K562 (cell line): ENCODE data around the gene FIZ1. TPM values are rescaled to one million over a fixed set of nuclear protein-coding genes. Genes with fewer than 3 reads are reported as not detected.

Experiments
- ATAC-seq: fragments of 200-7000 bp; cut with Tn5 transposase; 3 replicates; pipeline ENCODE4 v1.9.1; 2020; ENCODE audit warnings: moderate library complexity
- BruUV-seq: library from RNA; stranded (reverse); fragments of 400-500 nt; replicated peaks from 2 replicates; lab custom pipeline; 2021; lab: Mats Ljungman, UMichigan
- CTCF ChIA-PET: fragments of 300-600 bp; formaldehyde crosslinking; extraction: SDS; loops from one replicate; lab custom pipeline; 2021; ENCODE audit warnings: low intra/inter-chr PET ratio; lab: Yijun Ruan, JAX
- POLR2A ChIA-PET: fragments of 300-600, 350-650 bp; sonication (Branson Sonifier 250); formaldehyde crosslinking; extraction: SDS; loops from one replicate; lab custom pipeline; 2021; ENCODE audit warnings: antibody characterized with exemption, inconsistent platforms; lab: Yijun Ruan, JAX
- DNase-seq, 4 experiments: peaks; one replicate each; pipeline versions ENCODE4 v3.0.0 to v3.0.0-alpha.2; 2011 to 2018; ENCODE audit warnings: low spot score in 3 of 4, mixed read lengths in 3 of 4; ENCODE audit errors: extremely low read depth in 1 of 4
- FAIRE-seq: peaks from 2 replicates; lab custom pipeline; 2011; peaks lifted over from hg19 to GRCh38; lab: Jason Lieb, UNC
- H2AFZ ChIP-seq: 2 replicates; pipeline ENCODE4 v1.6.0; 2011; ENCODE audit warnings: low read depth, low read length, control low read depth, inconsistent platforms
- H3K27ac ChIP-seq: fragments of 200-600 bp; 3 replicates; pipeline ENCODE4 v1.8.0; 2011; ENCODE audit warnings: low read depth, mild to moderate bottlenecking, control low read depth, inconsistent platforms, low read length, moderate library complexity, mixed read lengths; ENCODE audit errors: extremely low read depth
- H3K27me3 ChIP-seq, 2 experiments: fragments of 300-600 bp in 1 of 2; 2 replicates in 1 of 2; 3 replicates in 1 of 2; pipeline versions ENCODE4 v1.6.0 to v1.8.0; 2011; ENCODE audit warnings: inconsistent platforms in 2 of 2, low read length in 2 of 2, mild to moderate bottlenecking in 1 of 2, mixed read lengths in 1 of 2, moderate library complexity in 1 of 2; ENCODE audit not compliant: control insufficient read depth in 2 of 2, insufficient read depth in 2 of 2
- H3K36me3 ChIP-seq: fragments of 300-600 bp; 3 replicates; pipeline ENCODE4 v1.8.0; 2011; ENCODE audit warnings: mild to moderate bottlenecking, low read length, inconsistent platforms; ENCODE audit not compliant: control insufficient read depth, insufficient read depth
- H3K4me1 ChIP-seq, 2 experiments: fragments of 200-600 bp in 1 of 2; replicated peaks in 1 of 2; 2 replicates in 1 of 2; 3 replicates in 1 of 2; pipeline versions ENCODE4 v1.5.1 to v1.8.0; 2011; ENCODE audit warnings: inconsistent platforms in 2 of 2, low read length in 2 of 2, mild to moderate bottlenecking in 1 of 2, mixed read lengths in 1 of 2, moderate library complexity in 1 of 2; ENCODE audit not compliant: control insufficient read depth in 2 of 2, insufficient read depth in 2 of 2
- H3K4me2 ChIP-seq: 2 replicates; pipeline ENCODE4 v1.6.1; 2011; ENCODE audit warnings: low read length, control low read depth, inconsistent platforms, mixed read lengths; ENCODE audit not compliant: insufficient read depth
- H3K4me3 ChIP-seq: fragments of 200-600 bp; sonication (generic), shearing (Covaris generic); 2 replicates; pipeline ENCODE4 v1.5.1; 2016; ENCODE audit warnings: control low read depth, inconsistent platforms
- H3K79me2 ChIP-seq: fragments of 200-600 bp; 3 replicates; pipeline ENCODE4 v1.8.0; 2011; ENCODE audit warnings: low read length, inconsistent platforms; ENCODE audit not compliant: control insufficient read depth, insufficient read depth
- H3K9ac ChIP-seq, 2 experiments: 2 replicates each; pipeline versions ENCODE4 v1.6.0 to v1.6.1; 2011; ENCODE audit warnings: low read depth in 2 of 2, low read length in 2 of 2, control low read depth in 1 of 2, inconsistent platforms in 1 of 2, mild to moderate bottlenecking in 1 of 2, mixed read lengths in 1 of 2; ENCODE audit not compliant: insufficient read depth in 1 of 2
- H3K9me1 ChIP-seq: one replicate; pipeline ENCODE4 v1.6.0; 2011; ENCODE audit warnings: inconsistent platforms, mild to moderate bottlenecking, low read length, moderate library complexity; ENCODE audit not compliant: control insufficient read depth, insufficient read depth
- H3K9me3 ChIP-seq: replicated peaks from 2 replicates; pipeline ENCODE4 v1.5.1; 2011; ENCODE audit warnings: low read depth, low read length, inconsistent platforms; ENCODE audit not compliant: control insufficient read depth, insufficient read depth
- H4K20me1 ChIP-seq: replicated peaks from 2 replicates; pipeline ENCODE4 v1.6.1; 2011; ENCODE audit warnings: low read length, inconsistent platforms, mixed read lengths; ENCODE audit not compliant: control insufficient read depth, insufficient read depth
- CEBPG ChIP-seq, 3 experiments: fragments of 200-800 bp in 1 of 3; sonication (Bioruptor generic) in 1 of 3; sonication (generic) in 1 of 3; formaldehyde crosslinking in 1 of 3; IDR thresholded peaks in 2 of 3; conservative IDR thresholded peaks in 1 of 3; 2 replicates each; pipeline versions ENCODE4 v1.6.1 to v1.8.0; 2016 to 2022; ENCODE audit warnings: missing compliant biosample characterization in 2 of 3, missing genetic modification characterization in 2 of 3, mild to moderate bottlenecking in 1 of 3, missing genetic modification reagents in 1 of 3
- ZKSCAN8 ChIP-seq: fragments of 200-800 bp; sonication (Bioruptor generic); IDR thresholded peaks from 2 replicates; pipeline ENCODE4 v1.6.1; 2016; ENCODE audit warnings: missing genetic modification characterization, missing compliant biosample characterization
- WGBS: fragments of 100-300 bp; shearing (Covaris generic); methylation state at CpG from one replicate; pipeline ENCODE4 v1.1.6; 2016; ENCODE audit warnings: low coverage, mixed read lengths; ENCODE audit not compliant: insufficient coverage; ENCODE audit errors: missing lambda C conversion rate; 5-methylcytosine and 5-hydroxymethylcytosine counted together
- in situ Hi-C: fragments of 300-500 bp; cut with MboI; formaldehyde crosslinking; loops from 4 replicates; pipeline ENCODE4 v1.15.0; 2018; ENCODE audit warnings: inconsistent platforms, mixed read lengths
- intact Hi-C: fragments of 100-400 bp; cut with micrococcal nuclease; formaldehyde crosslinking; loops from 2 replicates; pipeline ENCODE4 v1.14.2; 2022
- polyA plus RNA-seq, 8 experiments: library from polyadenylated mRNA; depleted of rRNA in 4 of 8; stranded (reverse) in 5 of 8; unstranded in 3 of 8; fragments of >200 nt; fragmentation: Nextera tagmentation in 2 of 8; fragmentation: Illumina TruSeq in 1 of 8; extraction: Ambion mirVana in 2 of 8; extraction: Trizol in 1 of 8; gene quantifications; 2 replicates each; pipeline versions ENCODE4 v1.2.1 to v1.2.3, GENCODE V29; 2011 to 2014; ENCODE audit warnings: inconsistent platforms in 1 of 8, missing spikeins in 1 of 8
- total RNA-seq, 7 experiments: library from RNA; depleted of rRNA in 6 of 7; stranded (reverse); fragments of >200 nt in 6 of 7; fragmentation: Illumina TruSeq in 2 of 7; extraction: Trizol in 2 of 7; gene quantifications; 2 replicates each; pipeline versions ENCODE4 v1.2.1 to v1.2.3, GENCODE V29; 2011 to 2021; ENCODE audit warnings: low replicate concordance in 1 of 7
- TF ChIP-seq, protein P1 (sequence below): fragments of 450-650 bp; formaldehyde crosslinking; IDR thresholded peaks from 2 replicates; pipeline ENCODE4 v1.4.0; 2020; ENCODE audit warnings: mild to moderate bottlenecking, mixed read lengths
- TF ChIP-seq, protein P2 (sequence below): fragments of 250-450 bp; sonication (Bioruptor Pico); IDR thresholded peaks from 2 replicates; pipeline ENCODE4 v1.6.1; 2021; ENCODE audit warnings: mild to moderate bottlenecking
- TF ChIP-seq, protein P3 (sequence below): fragments of 450-650 bp; IDR thresholded peaks from 2 replicates; pipeline ENCODE4 v1.6.1; 2016; ENCODE audit warnings: low read depth

Gene FIZ1
- total and polyA plus RNA-seq, 9 of the 15 experiments (the other 6 are each of a cell fraction or from before 2014, with no cell fraction given), result 0.79 to 17.5 (median 5.5) TPM

DNA sequence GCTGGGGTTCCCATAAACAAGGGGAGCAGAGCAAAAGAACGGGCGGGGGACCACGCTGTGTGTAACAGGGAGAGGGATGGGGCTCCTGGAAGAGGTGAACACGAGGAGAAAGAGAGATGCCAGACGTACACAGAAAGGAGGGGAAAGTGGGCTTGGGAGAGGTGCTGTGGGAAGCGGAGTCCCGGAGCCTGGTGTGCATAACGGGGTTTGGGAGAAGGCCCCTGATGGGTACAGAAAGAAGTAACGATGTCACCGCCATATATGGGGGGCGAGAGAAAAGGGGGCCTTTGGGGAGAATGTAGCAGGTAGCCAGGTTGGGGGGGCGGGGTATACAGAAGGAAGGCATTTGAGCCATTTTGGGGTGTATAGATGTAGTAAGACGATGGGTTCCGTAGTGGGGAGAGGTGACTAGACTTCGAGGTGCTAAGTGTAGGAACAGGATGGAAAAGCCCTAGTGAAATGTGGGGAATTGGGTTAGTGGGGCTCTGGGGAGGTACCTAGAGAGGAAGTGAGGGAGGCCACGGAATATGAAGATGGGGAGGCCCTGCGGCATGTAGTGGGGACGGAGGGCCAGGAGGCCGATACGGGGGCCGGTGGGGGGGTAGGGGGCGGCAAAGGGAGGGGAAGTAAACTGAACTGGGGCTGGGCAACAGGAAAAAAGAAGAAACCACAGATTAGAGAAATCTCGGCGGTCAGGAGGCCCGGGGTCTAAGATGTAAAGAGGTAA is 42.3 kb upstream of the FIZ1 start (continued):
- TF ChIP-seq, protein P1, sequence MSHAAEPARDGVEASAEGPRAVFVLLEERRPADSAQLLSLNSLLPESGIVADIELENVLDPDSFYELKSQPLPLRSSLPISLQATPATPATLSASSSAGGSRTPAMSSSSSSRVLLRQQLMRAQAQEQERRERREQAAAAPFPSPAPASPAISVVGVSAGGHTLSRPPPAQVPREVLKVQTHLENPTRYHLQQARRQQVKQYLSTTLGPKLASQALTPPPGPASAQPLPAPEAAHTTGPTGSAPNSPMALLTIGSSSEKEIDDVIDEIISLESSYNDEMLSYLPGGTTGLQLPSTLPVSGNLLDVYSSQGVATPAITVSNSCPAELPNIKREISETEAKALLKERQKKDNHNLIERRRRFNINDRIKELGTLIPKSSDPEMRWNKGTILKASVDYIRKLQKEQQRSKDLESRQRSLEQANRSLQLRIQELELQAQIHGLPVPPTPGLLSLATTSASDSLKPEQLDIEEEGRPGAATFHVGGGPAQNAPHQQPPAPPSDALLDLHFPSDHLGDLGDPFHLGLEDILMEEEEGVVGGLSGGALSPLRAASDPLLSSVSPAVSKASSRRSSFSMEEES (CRISPR knock-in tag), result no peak
- TF ChIP-seq CEBPG (CRISPR knock-in tag; IDR thresholded peaks at IDR 0.05) (no peak), CEBPG (tag; conservative IDR thresholded peaks at IDR 0.05 in 1 of 2, IDR thresholded peaks at IDR 0.05 in 1 of 2) (no peak)
- TF ChIP-seq, protein P2, sequence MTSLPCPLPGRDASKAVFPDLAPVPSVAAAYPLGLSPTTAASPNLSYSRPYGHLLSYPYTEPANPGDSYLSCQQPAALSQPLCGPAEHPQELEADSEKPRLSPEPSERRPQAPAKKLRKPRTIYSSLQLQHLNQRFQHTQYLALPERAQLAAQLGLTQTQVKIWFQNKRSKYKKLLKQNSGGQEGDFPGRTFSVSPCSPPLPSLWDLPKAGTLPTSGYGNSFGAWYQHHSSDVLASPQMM (CRISPR knock-in tag), result no peak

DNA sequence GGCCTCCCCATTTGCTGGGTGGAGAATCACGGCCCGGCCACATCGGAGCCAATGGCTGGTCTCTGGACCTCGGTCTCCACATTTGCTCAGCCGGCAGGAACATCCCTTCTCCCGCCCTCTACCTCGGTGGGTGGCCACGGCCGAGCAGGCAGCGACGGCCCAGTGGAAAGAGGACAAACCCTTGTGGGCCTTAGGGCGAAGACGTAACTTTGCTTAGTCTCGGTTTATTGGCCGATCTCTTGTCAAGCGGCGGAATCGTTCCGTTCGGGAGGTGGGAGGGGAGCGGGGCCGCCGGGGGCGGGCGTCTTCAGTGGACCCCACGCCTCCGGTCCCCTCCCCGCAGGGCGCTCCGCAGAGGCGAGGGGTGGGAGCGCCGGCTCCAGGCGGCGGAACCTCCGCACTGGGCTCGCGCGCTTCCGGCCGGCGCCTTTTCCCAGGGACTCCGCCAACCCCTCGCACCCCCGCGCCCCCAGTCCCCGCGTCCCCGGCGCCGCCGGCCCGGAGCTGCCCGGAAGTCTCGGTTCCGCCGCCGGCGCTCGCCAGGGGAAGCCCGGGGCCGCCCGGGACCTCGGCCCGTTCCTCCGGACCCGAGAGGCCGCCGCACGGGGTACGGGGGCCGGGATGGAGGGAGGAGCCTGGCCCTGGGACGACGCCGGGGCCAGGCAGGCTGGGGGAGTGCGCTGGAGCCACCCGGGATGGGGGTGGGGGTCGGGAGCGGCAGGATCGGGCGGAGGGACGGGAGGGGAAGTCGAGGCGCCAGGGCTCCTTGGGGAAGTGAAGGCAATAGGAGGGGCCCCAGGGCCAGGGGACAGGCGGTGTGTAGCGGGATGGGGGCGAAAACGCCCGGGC is 41.5 kb upstream of the FIZ1 start, which contains the start of gene ZNF580:
ZNF580 (plus strand) TSS at position 426 of the 849 bp plus-strand sequence. CDS start 1,507 bp downstream, outside the sequence.
- CTCF ChIA-PET, result interaction anchor here (1.1 to 1.2 kb wide), 2 partner anchors 13 kb away, joined by 5 read pairs; partner anchors contain the start of gene U2AF2
- peak; percentile 80 to 87 (median 86) for DNase-seq
- H2AFZ ChIP-seq, result peak within 1 kb of the TSS; percentile 58
- H3K4me3 ChIP-seq, result peak within 1 kb of the TSS; percentile 94
- peak; percentile 79 for ATAC-seq
- peak within 1 kb of the TSS; percentile 79 to 89 for H3K9ac ChIP-seq
- H4K20me1 ChIP-seq, result no peaks in the 10 kb centered on the region
- intact Hi-C loops (no loop called here), in situ Hi-C loops (loop anchor here (25.0 kb wide), 2 partner anchors 504 to 672 kb away; partner anchors contain the start of genes TNNT1 and ZSCAN5A)
- FAIRE-seq, result peak; percentile 78
- H3K79me2 ChIP-seq, result peaks cover 85% of the 10 kb centered on the region
- H3K27ac ChIP-seq, result peak within 1 kb of the TSS; percentile 74
- no peaks in the 10 kb centered on the region for H3K9me1 ChIP-seq
- H3K4me1 ChIP-seq, result peaks cover 43 to 64% of the 10 kb centered on the region in 2 experiments
- H3K4me2 ChIP-seq, result peak within 1 kb of the TSS; percentile 91
- peaks cover 30% of the 10 kb centered on the region; the same call in 2 of the 3 replicates for H3K36me3 ChIP-seq
- POLR2A ChIA-PET, result interaction anchor here (0.6 to 1.0 kb wide), 2 partner anchors 23 to 798 kb away, joined by 3 to 4 read pairs; no protein-coding TSS in a partner anchor
- H3K27me3 ChIP-seq, result no peaks in the 10 kb centered on the region
- no TSS peak for BruUV-seq
- H3K9me3 ChIP-seq, result no peaks in the 10 kb centered on the region
- 5% methylated on average over 27 of the region's 89 CpGs for WGBS
- TF ChIP-seq, protein P3, sequence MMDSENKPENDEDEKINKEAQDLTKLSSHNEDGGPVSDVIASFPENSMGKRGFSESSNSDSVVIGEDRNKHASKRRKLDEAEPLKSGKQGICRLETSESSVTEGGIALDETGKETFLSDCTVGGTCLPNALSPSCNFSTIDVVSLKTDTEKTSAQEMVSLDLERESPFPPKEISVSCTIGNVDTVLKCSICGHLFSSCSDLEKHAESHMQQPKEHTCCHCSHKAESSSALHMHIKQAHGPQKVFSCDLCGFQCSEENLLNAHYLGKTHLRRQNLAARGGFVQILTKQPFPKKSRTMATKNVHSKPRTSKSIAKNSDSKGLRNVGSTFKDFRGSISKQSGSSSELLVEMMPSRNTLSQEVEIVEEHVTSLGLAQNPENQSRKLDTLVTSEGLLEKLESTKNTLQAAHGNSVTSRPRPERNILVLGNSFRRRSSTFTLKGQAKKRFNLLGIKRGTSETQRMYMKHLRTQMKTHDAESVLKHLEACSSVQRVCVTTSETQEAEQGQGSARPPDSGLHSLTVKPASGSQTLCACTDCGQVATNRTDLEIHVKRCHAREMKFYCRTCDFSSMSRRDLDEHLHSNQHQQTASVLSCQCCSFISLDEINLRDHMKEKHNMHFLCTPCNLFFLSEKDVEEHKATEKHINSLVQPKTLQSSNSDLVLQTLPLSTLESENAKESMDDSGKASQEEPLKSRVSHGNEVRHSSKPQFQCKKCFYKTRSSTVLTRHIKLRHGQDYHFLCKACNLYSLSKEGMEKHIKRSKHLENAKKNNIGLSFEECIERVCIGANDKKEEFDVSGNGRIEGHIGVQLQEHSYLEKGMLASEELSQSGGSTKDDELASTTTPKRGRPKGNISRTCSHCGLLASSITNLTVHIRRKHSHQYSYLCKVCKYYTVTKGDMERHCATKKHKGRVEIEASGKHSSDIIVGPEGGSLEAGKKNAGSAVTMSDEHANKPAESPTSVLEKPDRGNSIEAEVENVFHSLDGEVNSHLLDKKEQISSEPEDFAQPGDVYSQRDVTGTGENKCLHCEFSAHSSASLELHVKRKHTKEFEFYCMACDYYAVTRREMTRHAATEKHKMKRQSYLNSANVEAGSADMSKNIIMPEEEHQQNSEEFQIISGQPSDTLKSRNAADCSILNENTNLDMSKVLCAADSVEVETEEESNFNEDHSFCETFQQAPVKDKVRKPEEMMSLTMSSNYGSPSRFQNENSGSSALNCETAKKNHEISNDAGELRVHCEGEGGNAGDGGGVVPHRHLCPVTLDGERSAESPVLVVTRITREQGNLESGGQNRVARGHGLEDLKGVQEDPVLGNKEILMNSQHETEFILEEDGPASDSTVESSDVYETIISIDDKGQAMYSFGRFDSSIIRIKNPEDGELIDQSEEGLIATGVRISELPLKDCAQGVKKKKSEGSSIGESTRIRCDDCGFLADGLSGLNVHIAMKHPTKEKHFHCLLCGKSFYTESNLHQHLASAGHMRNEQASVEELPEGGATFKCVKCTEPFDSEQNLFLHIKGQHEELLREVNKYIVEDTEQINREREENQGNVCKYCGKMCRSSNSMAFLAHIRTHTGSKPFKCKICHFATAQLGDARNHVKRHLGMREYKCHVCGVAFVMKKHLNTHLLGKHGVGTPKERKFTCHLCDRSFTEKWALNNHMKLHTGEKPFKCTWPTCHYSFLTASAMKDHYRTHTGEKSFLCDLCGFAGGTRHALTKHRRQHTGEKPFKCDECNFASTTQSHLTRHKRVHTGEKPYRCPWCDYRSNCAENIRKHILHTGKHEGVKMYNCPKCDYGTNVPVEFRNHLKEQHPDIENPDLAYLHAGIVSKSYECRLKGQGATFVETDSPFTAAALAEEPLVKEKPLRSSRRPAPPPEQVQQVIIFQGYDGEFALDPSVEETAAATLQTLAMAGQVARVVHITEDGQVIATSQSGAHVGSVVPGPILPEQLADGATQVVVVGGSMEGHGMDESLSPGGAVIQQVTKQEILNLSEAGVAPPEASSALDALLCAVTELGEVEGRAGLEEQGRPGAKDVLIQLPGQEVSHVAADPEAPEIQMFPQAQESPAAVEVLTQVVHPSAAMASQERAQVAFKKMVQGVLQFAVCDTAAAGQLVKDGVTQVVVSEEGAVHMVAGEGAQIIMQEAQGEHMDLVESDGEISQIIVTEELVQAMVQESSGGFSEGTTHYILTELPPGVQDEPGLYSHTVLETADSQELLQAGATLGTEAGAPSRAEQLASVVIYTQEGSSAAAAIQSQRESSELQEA, result peak; percentile 65
- TF ChIP-seq ZKSCAN8 (CRISPR knock-in tag), result no peak
